PC-3 (cell line): Measurements from ENCODE around the gene ATP1B2. TPM values are rescaled to one million over a fixed set of nuclear protein-coding genes. Genes with fewer than 3 reads are reported as not detected.

Source experiments
- ATAC-seq: fragments of 200-7000 bp; cut with Tn5 transposase; 2 replicates; pipeline ENCODE4 v1.9.1; 2020; ENCODE audit warnings: mild to moderate bottlenecking, moderate library complexity
- BruUV-seq: library from RNA; stranded (reverse); fragments of 400-500 nt; replicated peaks from 2 replicates; lab custom pipeline; 2021; lab: Mats Ljungman, UMichigan
- CTCF ChIA-PET: fragments of 300-600 bp; sonication (Branson Sonifier 250); formaldehyde crosslinking; loops from one replicate; lab custom pipeline; 2022; ENCODE audit warnings: antibody characterized with exemption; lab: Charles Lee
- POLR2A ChIA-PET: fragments of 300-600 bp; sonication (Branson Sonifier 250); formaldehyde crosslinking; loops from one replicate; lab custom pipeline; 2022; ENCODE audit warnings: antibody characterized with exemption; ENCODE audit not compliant: unreplicated experiment; lab: Charles Lee
- DNase-seq: peaks from one replicate; pipeline ENCODE4 v3.0.0-alpha.2; 2015
- H2AFZ ChIP-seq: fragments of 300-600 bp; sonication (generic); 2 replicates; pipeline ENCODE4 v1.6.0; 2016; ENCODE audit warnings: antibody characterized with exemption, low read length
- H3F3A ChIP-seq: fragments of 300-600 bp; sonication (generic); one replicate; pipeline ENCODE4 v1.6.0; 2017; ENCODE audit warnings: antibody characterized with exemption, low read length, control low read depth, mild to moderate bottlenecking; ENCODE audit not compliant: unreplicated experiment
- H3K27ac ChIP-seq: fragments of 300-600 bp; sonication (generic); 2 replicates; pipeline ENCODE4 v1.5.1; 2016; ENCODE audit warnings: mild to moderate bottlenecking, low read length
- H3K27me3 ChIP-seq: fragments of 300-600 bp; sonication (generic); 2 replicates; pipeline ENCODE4 v1.6.1; 2016; ENCODE audit warnings: low read length, mixed read lengths
- H3K36me3 ChIP-seq: fragments of 300-600 bp; sonication (generic); 2 replicates; pipeline ENCODE4 v1.6.1; 2016; ENCODE audit warnings: low read depth, mixed run types, low read length, mixed read lengths
- H3K4me1 ChIP-seq: fragments of 300-600 bp; sonication (generic); 2 replicates; pipeline ENCODE4 v1.5.1; 2016; ENCODE audit warnings: low read length; ENCODE audit not compliant: insufficient read depth
- H3K4me2 ChIP-seq: fragments of 300-600 bp; sonication (generic); 2 replicates; pipeline ENCODE4 v1.6.0; 2016; ENCODE audit warnings: low read length
- H3K4me3 ChIP-seq: fragments of 300-600 bp; sonication (generic); 2 replicates; pipeline ENCODE4 v1.5.1; 2016; ENCODE audit warnings: mild to moderate bottlenecking, low read length, mixed read lengths
- H3K79me2 ChIP-seq: fragments of 300-600 bp; sonication (generic); 2 replicates; pipeline ENCODE4 v1.6.1; 2017; ENCODE audit warnings: low read length, mixed read lengths
- H3K9ac ChIP-seq: fragments of 300-600 bp; sonication (generic); 2 replicates; pipeline ENCODE4 v1.6.0; 2016; ENCODE audit warnings: mild to moderate bottlenecking, low read length
- H3K9me2 ChIP-seq: fragments of 300-600 bp; sonication (generic); replicated peaks from 2 replicates; pipeline ENCODE4 v1.6.1; 2016; ENCODE audit warnings: mixed run types, low read length, mixed read lengths
- H3K9me3 ChIP-seq: fragments of 300-600 bp; sonication (generic); 2 replicates; pipeline ENCODE4 v1.6.1; 2016; ENCODE audit warnings: low read length, mixed read lengths
- H4K20me1 ChIP-seq: fragments of 300-600 bp; sonication (generic); 2 replicates; pipeline ENCODE4 v1.6.1; 2016; ENCODE audit warnings: low read length, mixed read lengths
- EZH2 ChIP-seq: fragments of 300-600 bp; sonication (generic); IDR thresholded peaks from one replicate; pipeline ENCODE4 v1.6.1; 2017; ENCODE audit warnings: antibody characterized with exemption, mild to moderate bottlenecking, low read length; ENCODE audit not compliant: unreplicated experiment
- EZH2phosphoT487 ChIP-seq: fragments of 300-600 bp; sonication (generic); IDR thresholded peaks from 2 replicates; pipeline ENCODE4 v1.6.1; 2018; ENCODE audit warnings: mild to moderate bottlenecking, antibody characterized with exemption, low read length, borderline replicate concordance
- intact Hi-C: fragments of 100-400 bp; cut with micrococcal nuclease; formaldehyde crosslinking; loops from 2 replicates; pipeline ENCODE4 v1.9.0; 2023
- total RNA-seq: library from RNA; depleted of rRNA; stranded (reverse); fragments of >200 nt; gene quantifications from 2 replicates; pipeline ENCODE4 v1.2.3, GENCODE V29; 2014
- TF ChIP-seq, protein P1 (sequence below): fragments of 300-600 bp; sonication (generic); conservative IDR thresholded peaks from 2 replicates; pipeline ENCODE4 v1.5.1; 2017; ENCODE audit warnings: antibody characterized with exemption, low read depth, mild to moderate bottlenecking, low read length

The ATP1B2 gene
- total RNA-seq, 1 experiment from 2014 or later = not detected

DNA sequence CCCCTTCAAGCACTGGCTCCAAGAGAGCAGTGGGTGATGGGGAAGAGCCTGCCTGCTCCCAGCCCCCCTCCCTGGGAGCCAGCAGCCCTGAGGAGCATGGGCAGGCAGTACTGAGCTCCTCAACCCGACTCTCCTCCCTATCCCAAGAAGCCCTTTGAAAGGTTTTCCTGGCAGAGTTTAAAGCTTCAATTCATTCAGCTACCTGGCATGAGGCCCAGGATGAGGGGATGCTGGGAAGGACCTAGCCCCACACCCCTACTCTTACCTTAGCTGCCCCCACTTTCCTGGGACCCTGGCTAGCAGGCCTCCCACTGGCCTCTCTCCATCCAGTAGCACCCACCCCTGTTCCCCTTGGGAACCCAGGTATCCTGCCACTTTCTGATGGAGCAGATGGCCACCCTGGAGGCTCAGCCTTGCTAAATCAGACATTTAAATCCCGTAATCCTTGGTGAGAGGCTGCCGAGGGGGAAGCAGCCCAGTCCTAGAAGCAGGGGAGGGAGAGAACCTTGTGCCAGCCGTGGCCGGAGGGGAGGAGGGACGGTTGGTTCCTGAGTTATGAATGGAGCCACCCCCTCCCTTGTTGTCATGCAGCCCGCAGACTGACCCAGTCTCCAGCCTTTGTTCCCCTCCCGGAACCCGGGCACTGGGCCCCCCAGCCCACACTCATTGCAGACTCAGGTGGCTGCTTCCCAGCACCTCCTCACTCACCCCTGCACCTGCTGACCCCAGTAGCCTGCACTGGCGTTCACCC lies 17.1 kb downstream of the ATP1B2 start:
- intact Hi-C loops = no loop called here
- Histone ChIP-seq H2AFZ (no peak overlapping the region), H3F3A (no peaks in the 10 kb centered on the region), H3K9me2 (no peaks in the 10 kb centered on the region), H3K4me1 (no peaks in the 10 kb centered on the region), H3K79me2 (no peaks in the 10 kb centered on the region), H4K20me1 (no peaks in the 10 kb centered on the region), H3K36me3 (no peaks in the 10 kb centered on the region), H3K9me3 (no peaks in the 10 kb centered on the region), H3K9ac (no peak overlapping the region), H3K27me3 (no peaks in the 10 kb centered on the region), H3K4me2 (no peak overlapping the region), H3K4me3 (no peak overlapping the region), H3K27ac (no peak overlapping the region)
- BruUV-seq = no TSS peak
- no peak for DNase-seq
- TF ChIP-seq, protein P1, sequence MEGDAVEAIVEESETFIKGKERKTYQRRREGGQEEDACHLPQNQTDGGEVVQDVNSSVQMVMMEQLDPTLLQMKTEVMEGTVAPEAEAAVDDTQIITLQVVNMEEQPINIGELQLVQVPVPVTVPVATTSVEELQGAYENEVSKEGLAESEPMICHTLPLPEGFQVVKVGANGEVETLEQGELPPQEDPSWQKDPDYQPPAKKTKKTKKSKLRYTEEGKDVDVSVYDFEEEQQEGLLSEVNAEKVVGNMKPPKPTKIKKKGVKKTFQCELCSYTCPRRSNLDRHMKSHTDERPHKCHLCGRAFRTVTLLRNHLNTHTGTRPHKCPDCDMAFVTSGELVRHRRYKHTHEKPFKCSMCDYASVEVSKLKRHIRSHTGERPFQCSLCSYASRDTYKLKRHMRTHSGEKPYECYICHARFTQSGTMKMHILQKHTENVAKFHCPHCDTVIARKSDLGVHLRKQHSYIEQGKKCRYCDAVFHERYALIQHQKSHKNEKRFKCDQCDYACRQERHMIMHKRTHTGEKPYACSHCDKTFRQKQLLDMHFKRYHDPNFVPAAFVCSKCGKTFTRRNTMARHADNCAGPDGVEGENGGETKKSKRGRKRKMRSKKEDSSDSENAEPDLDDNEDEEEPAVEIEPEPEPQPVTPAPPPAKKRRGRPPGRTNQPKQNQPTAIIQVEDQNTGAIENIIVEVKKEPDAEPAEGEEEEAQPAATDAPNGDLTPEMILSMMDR = no peak
- TF ChIP-seq EZH2 = no peak
- no peak for TF ChIP-seq EZH2phosphoT487
- no peak for ATAC-seq
- ChIA-PET POLR2A (interaction anchor here (0.6 to 0.7 kb wide), 2 partner anchors 12 to 77 kb away, joined by 4 read pairs; no protein-coding TSS in a partner anchor), CTCF (no interaction called here)

DNA sequence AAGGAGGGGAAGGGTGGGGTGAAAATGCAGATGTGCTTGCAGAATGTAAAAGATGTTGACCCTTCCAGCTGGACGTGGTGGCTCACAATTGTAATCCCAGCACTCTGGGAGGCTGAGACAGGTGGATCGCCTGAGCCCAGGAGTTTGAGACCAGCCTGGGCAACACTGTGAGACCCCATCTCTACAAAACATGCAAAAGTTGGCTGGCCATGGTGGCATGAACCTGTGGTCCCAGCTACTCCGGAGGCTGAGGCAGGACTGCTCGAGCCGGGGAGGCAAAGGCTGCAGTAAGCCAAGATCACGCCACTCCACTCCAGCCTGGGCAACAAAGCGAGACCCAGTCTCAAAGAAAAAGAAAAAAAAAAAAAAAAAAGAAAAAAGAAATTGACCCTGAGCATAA lies 17.8 kb downstream of the ATP1B2 start:
- H4K20me1 ChIP-seq = no peaks in the 10 kb centered on the region
- H2AFZ ChIP-seq = no peak overlapping the region
- ChIA-PET POLR2A (no interaction called here), CTCF (no interaction called here)
- no peak for TF ChIP-seq EZH2phosphoT487
- no peak for TF ChIP-seq EZH2
- TF ChIP-seq, protein P1 = no peak
- no TSS peak for BruUV-seq
- DNase-seq = no peak
- intact Hi-C loops = no loop called here
- no peaks in the 10 kb centered on the region for H3K4me1 ChIP-seq
- no peaks in the 10 kb centered on the region for H3K79me2 ChIP-seq
- H3K4me3 ChIP-seq = no peak overlapping the region
- no peak overlapping the region for H3K4me2 ChIP-seq
- H3K36me3 ChIP-seq = peaks cover 5% of the 10 kb centered on the region
- no peaks in the 10 kb centered on the region for H3K27me3 ChIP-seq
- H3K9me2 ChIP-seq = no peaks in the 10 kb centered on the region
- no peak overlapping the region for H3K27ac ChIP-seq
- ATAC-seq = no peak
- H3K9me3 ChIP-seq = no peaks in the 10 kb centered on the region
- no peaks in the 10 kb centered on the region for H3F3A ChIP-seq
- no peak overlapping the region for H3K9ac ChIP-seq

DNA sequence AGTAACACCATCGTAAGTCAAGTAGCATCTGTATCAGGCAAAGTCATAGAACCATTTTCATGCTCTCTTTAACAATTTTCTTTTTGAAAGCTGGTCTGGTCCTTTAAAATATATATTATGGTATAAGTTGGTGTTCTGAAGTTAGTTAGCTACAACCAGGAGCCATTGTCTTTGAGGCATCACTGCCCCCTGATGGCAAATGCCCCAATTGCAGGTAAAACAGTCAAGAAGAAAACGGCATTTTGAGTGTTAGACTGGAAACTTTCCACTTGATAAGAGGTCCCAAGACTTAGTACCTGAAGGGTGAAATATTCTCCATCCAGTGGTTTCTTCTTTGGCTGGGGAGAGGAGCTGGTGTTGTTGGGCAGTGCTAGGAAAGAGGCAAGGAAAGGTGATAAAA lies 22.5 kb downstream of the ATP1B2 start:
- no peak overlapping the region for H3K9ac ChIP-seq
- intact Hi-C loops = no loop called here
- H3K79me2 ChIP-seq = no peaks in the 10 kb centered on the region
- no peak for TF ChIP-seq EZH2phosphoT487
- TF ChIP-seq, protein P1 = peak; percentile 68
- ATAC-seq (no peak), DNase-seq (peak; percentile 59)
- H3K9me3 ChIP-seq = no peaks in the 10 kb centered on the region
- no peaks in the 10 kb centered on the region for H3F3A ChIP-seq
- H3K4me2 ChIP-seq = no peak overlapping the region
- H2AFZ ChIP-seq = no peak overlapping the region
- TSS peak; percentile 13 for BruUV-seq
- H3K4me1 ChIP-seq = no peaks in the 10 kb centered on the region
- CTCF ChIA-PET = interaction anchor here (0.5 to 1.0 kb wide), 3 partner anchors 15 to 41 kb away, joined by 3 to 6 read pairs (median 5); no protein-coding TSS in a partner anchor
- no peak overlapping the region for H3K4me3 ChIP-seq
- peaks cover 12% of the 10 kb centered on the region for H3K36me3 ChIP-seq
- no peaks in the 10 kb centered on the region for H3K9me2 ChIP-seq
- H3K27me3 ChIP-seq = no peaks in the 10 kb centered on the region
- H4K20me1 ChIP-seq = no peaks in the 10 kb centered on the region
- no peak overlapping the region for H3K27ac ChIP-seq
- POLR2A ChIA-PET = no interaction called here
